ENCODE data around the gene CHST1.

CHST1 gene

GRCh38 chr11:45635907-45636306 is 29.5 kb downstream of the CHST1 start:
- H3K9me3 ChIP-seq (ENCODE audit: control insufficient read depth, insufficient read depth, low read length) = no peaks in the 10 kb centered on the region
- H3K4me3 ChIP-seq (ENCODE audit: low read depth, low read length) = no peak overlapping the region
- H3K9ac ChIP-seq (ENCODE audit: low read depth, low read length) = no peak overlapping the region
- H3K4me1 ChIP-seq (ENCODE audit: control insufficient read depth, insufficient read depth, low read length) = no peaks in the 10 kb centered on the region
- no peaks in the 10 kb centered on the region for H3K36me3 ChIP-seq (ENCODE audit: control insufficient read depth, insufficient read depth, low read length)
- no peaks in the 10 kb centered on the region for H3K27me3 ChIP-seq (ENCODE audit: control insufficient read depth, insufficient read depth, low read length)
- no peak overlapping the region for H3K27ac ChIP-seq (ENCODE audit: low read depth, low read length)

GRCh38 chr11:45625611-45626010 is 39.8 kb downstream of the CHST1 start:
- no peaks in the 10 kb centered on the region for H3K4me1 ChIP-seq (ENCODE audit: control insufficient read depth, insufficient read depth, low read length)
- no peaks in the 10 kb centered on the region for H3K36me3 ChIP-seq (ENCODE audit: control insufficient read depth, insufficient read depth, low read length)
- H3K9ac ChIP-seq (ENCODE audit: low read depth, low read length) = no peak overlapping the region
- no peak overlapping the region for H3K4me3 ChIP-seq (ENCODE audit: low read depth, low read length)
- peaks cover 4% of the 10 kb centered on the region for H3K9me3 ChIP-seq (ENCODE audit: control insufficient read depth, insufficient read depth, low read length)
- H3K27ac ChIP-seq (ENCODE audit: low read depth, low read length) = no peak overlapping the region
- H3K27me3 ChIP-seq (ENCODE audit: control insufficient read depth, insufficient read depth, low read length) = no peaks in the 10 kb centered on the region

- H3K36me3 ChIP-seq (ENCODE audit: control insufficient read depth, insufficient read depth, low read length) = no peaks in the 10 kb centered on the region
- no peaks in the 10 kb centered on the region for H3K27me3 ChIP-seq (ENCODE audit: control insufficient read depth, insufficient read depth, low read length)
- no peak overlapping the region for H3K9ac ChIP-seq (ENCODE audit: low read depth, low read length)
- H3K4me3 ChIP-seq (ENCODE audit: low read depth, low read length) = no peak overlapping the region
- H3K9me3 ChIP-seq (ENCODE audit: control insufficient read depth, insufficient read depth, low read length) = peaks cover 7% of the 10 kb centered on the region
- H3K4me1 ChIP-seq (ENCODE audit: control insufficient read depth, insufficient read depth, low read length) = no peaks in the 10 kb centered on the region
- no peak overlapping the region for H3K27ac ChIP-seq (ENCODE audit: low read depth, low read length)
Observed at GRCh38 chr11:45624095-45624494, 41.3 kb downstream of the CHST1 start.

GRCh38 chr11:45622861-45623260 is 42.6 kb downstream of the CHST1 start:
- Histone ChIP-seq H3K27ac (ENCODE audit: low read depth, low read length) (no peak overlapping the region), H3K4me3 (ENCODE audit: low read depth, low read length) (no peak overlapping the region), H3K4me1 (ENCODE audit: control insufficient read depth, insufficient read depth, low read length) (no peaks in the 10 kb centered on the region), H3K9ac (ENCODE audit: low read depth, low read length) (no peak overlapping the region), H3K36me3 (ENCODE audit: control insufficient read depth, insufficient read depth, low read length) (no peaks in the 10 kb centered on the region), H3K27me3 (ENCODE audit: control insufficient read depth, insufficient read depth, low read length) (no peaks in the 10 kb centered on the region), H3K9me3 (ENCODE audit: control insufficient read depth, insufficient read depth, low read length) (peaks cover 7% of the 10 kb centered on the region)

GRCh38 chr11:45622283-45622682 is 43.1 kb downstream of the CHST1 start:
- H3K4me3 ChIP-seq (ENCODE audit: low read depth, low read length) = no peak overlapping the region
- H3K4me1 ChIP-seq (ENCODE audit: control insufficient read depth, insufficient read depth, low read length) = no peaks in the 10 kb centered on the region
- H3K27ac ChIP-seq (ENCODE audit: low read depth, low read length) = no peak overlapping the region
- H3K9me3 ChIP-seq (ENCODE audit: control insufficient read depth, insufficient read depth, low read length) = peaks cover 7% of the 10 kb centered on the region
- H3K36me3 ChIP-seq (ENCODE audit: control insufficient read depth, insufficient read depth, low read length) = no peaks in the 10 kb centered on the region
- no peak overlapping the region for H3K9ac ChIP-seq (ENCODE audit: low read depth, low read length)
- no peaks in the 10 kb centered on the region for H3K27me3 ChIP-seq (ENCODE audit: control insufficient read depth, insufficient read depth, low read length)

- Histone ChIP-seq H3K9ac (ENCODE audit: low read depth, low read length) (no peak overlapping the region), H3K9me3 (ENCODE audit: control insufficient read depth, insufficient read depth, low read length) (peaks cover 7% of the 10 kb centered on the region), H3K4me3 (ENCODE audit: low read depth, low read length) (no peak overlapping the region), H3K27ac (ENCODE audit: low read depth, low read length) (no peak overlapping the region), H3K4me1 (ENCODE audit: control insufficient read depth, insufficient read depth, low read length) (no peaks in the 10 kb centered on the region), H3K36me3 (ENCODE audit: control insufficient read depth, insufficient read depth, low read length) (no peaks in the 10 kb centered on the region), H3K27me3 (ENCODE audit: control insufficient read depth, insufficient read depth, low read length) (no peaks in the 10 kb centered on the region)
Observed at GRCh38 chr11:45621588-45621987, 43.8 kb downstream of the CHST1 start.

- Histone ChIP-seq H3K27me3 (ENCODE audit: control insufficient read depth, insufficient read depth, low read length) (no peaks in the 10 kb centered on the region), H3K9me3 (ENCODE audit: control insufficient read depth, insufficient read depth, low read length) (peaks cover 7% of the 10 kb centered on the region), H3K4me3 (ENCODE audit: low read depth, low read length) (no peak overlapping the region), H3K36me3 (ENCODE audit: control insufficient read depth, insufficient read depth, low read length) (no peaks in the 10 kb centered on the region), H3K9ac (ENCODE audit: low read depth, low read length) (no peak overlapping the region), H3K27ac (ENCODE audit: low read depth, low read length) (no peak overlapping the region), H3K4me1 (ENCODE audit: control insufficient read depth, insufficient read depth, low read length) (no peaks in the 10 kb centered on the region)
Observed at GRCh38 chr11:45620243-45620642, 45.2 kb downstream of the CHST1 start.

GRCh38 chr11:45618897-45619296 is 46.5 kb downstream of the CHST1 start:
- H3K4me1 ChIP-seq (ENCODE audit: control insufficient read depth, insufficient read depth, low read length) = no peaks in the 10 kb centered on the region
- H3K27me3 ChIP-seq (ENCODE audit: control insufficient read depth, insufficient read depth, low read length) = no peaks in the 10 kb centered on the region
- no peak overlapping the region for H3K9ac ChIP-seq (ENCODE audit: low read depth, low read length)
- no peaks in the 10 kb centered on the region for H3K36me3 ChIP-seq (ENCODE audit: control insufficient read depth, insufficient read depth, low read length)
- no peak overlapping the region for H3K27ac ChIP-seq (ENCODE audit: low read depth, low read length)
- H3K4me3 ChIP-seq (ENCODE audit: low read depth, low read length) = no peak overlapping the region
- H3K9me3 ChIP-seq (ENCODE audit: control insufficient read depth, insufficient read depth, low read length) = peaks cover 7% of the 10 kb centered on the region

GRCh38 chr11:45617871-45618601 is 47.4 kb downstream of the CHST1 start:
- Histone ChIP-seq H3K4me3 (ENCODE audit: low read depth, low read length) (no peak overlapping the region), H3K27me3 (ENCODE audit: control insufficient read depth, insufficient read depth, low read length) (no peaks in the 10 kb centered on the region), H3K9ac (ENCODE audit: low read depth, low read length) (no peak overlapping the region), H3K36me3 (ENCODE audit: control insufficient read depth, insufficient read depth, low read length) (no peaks in the 10 kb centered on the region), H3K9me3 (ENCODE audit: control insufficient read depth, insufficient read depth, low read length) (peaks cover 7% of the 10 kb centered on the region), H3K4me1 (ENCODE audit: control insufficient read depth, insufficient read depth, low read length) (no peaks in the 10 kb centered on the region), H3K27ac (ENCODE audit: low read depth, low read length) (no peak overlapping the region)

GRCh38 chr11:45616802-45617549 is 48.4 kb downstream of the CHST1 start:
- Histone ChIP-seq H3K4me3 (ENCODE audit: low read depth, low read length) (no peak overlapping the region), H3K9me3 (ENCODE audit: control insufficient read depth, insufficient read depth, low read length) (peaks cover 7% of the 10 kb centered on the region), H3K27me3 (ENCODE audit: control insufficient read depth, insufficient read depth, low read length) (no peaks in the 10 kb centered on the region), H3K9ac (ENCODE audit: low read depth, low read length) (no peak overlapping the region), H3K36me3 (ENCODE audit: control insufficient read depth, insufficient read depth, low read length) (no peaks in the 10 kb centered on the region), H3K4me1 (ENCODE audit: control insufficient read depth, insufficient read depth, low read length) (no peaks in the 10 kb centered on the region), H3K27ac (ENCODE audit: low read depth, low read length) (no peak overlapping the region)

GRCh38 chr11:45615182-45615792 is 50.1 kb downstream of the CHST1 start:
- no peaks in the 10 kb centered on the region for H3K9me3 ChIP-seq (ENCODE audit: control insufficient read depth, insufficient read depth, low read length)
- H3K4me3 ChIP-seq (ENCODE audit: low read depth, low read length) = no peak overlapping the region
- H3K4me1 ChIP-seq (ENCODE audit: control insufficient read depth, insufficient read depth, low read length) = no peaks in the 10 kb centered on the region
- H3K27me3 ChIP-seq (ENCODE audit: control insufficient read depth, insufficient read depth, low read length) = no peaks in the 10 kb centered on the region
- no peak overlapping the region for H3K27ac ChIP-seq (ENCODE audit: low read depth, low read length)
- H3K9ac ChIP-seq (ENCODE audit: low read depth, low read length) = no peak overlapping the region
- no peaks in the 10 kb centered on the region for H3K36me3 ChIP-seq (ENCODE audit: control insufficient read depth, insufficient read depth, low read length)

All from HUES48 (cell line).